Choroid plexus epithelial cell (primary cell): ENCODE measurements around the gene SOX6.

Experiments
- DNase-seq: peaks from one replicate; pipeline ENCODE4 v3.0.0-alpha.2; 2010; ENCODE audit warnings: low read depth
- H3K4me3 ChIP-seq: 2 replicates; pipeline ENCODE4 v1.5.1; 2011; ENCODE audit warnings: low read depth, mild to moderate bottlenecking, control low read depth, low read length, moderate library complexity
- CTCF ChIP-seq: conservative IDR thresholded peaks from 2 replicates; pipeline ENCODE4 v1.5.1; 2011; ENCODE audit warnings: low read depth, mild to moderate bottlenecking, control low read depth, inconsistent platforms, low read length, moderate library complexity

SOX6 gene

GRCh38 chr11:16059332-16059731 lies 297.0 kb downstream of the SOX6 start:
- H3K4me3 ChIP-seq: no peak overlapping the region
- TF ChIP-seq CTCF: no peak
- no peak for DNase-seq

- no peak for TF ChIP-seq CTCF
- no peak for DNase-seq
- no peak overlapping the region for H3K4me3 ChIP-seq
Measured at GRCh38 chr11:16058671-16059070, 297.7 kb downstream of the SOX6 start.

GRCh38 chr11:16052750-16053149 lies 303.6 kb downstream of the SOX6 start:
- H3K4me3 ChIP-seq: no peak overlapping the region
- no peak for DNase-seq
- TF ChIP-seq CTCF: no peak

- no peak for TF ChIP-seq CTCF
- no peak for DNase-seq
- no peak overlapping the region for H3K4me3 ChIP-seq
Measured at GRCh38 chr11:16049611-16050010, 306.7 kb downstream of the SOX6 start.

- no peak for TF ChIP-seq CTCF
- H3K4me3 ChIP-seq: no peak overlapping the region
- no peak for DNase-seq
Measured at GRCh38 chr11:16047073-16047472, 309.3 kb downstream of the SOX6 start.

- no peak for TF ChIP-seq CTCF
- H3K4me3 ChIP-seq: no peak overlapping the region
- no peak for DNase-seq
Measured at GRCh38 chr11:16043617-16044016, 312.7 kb downstream of the SOX6 start.

- no peak for DNase-seq
- no peak overlapping the region for H3K4me3 ChIP-seq
- TF ChIP-seq CTCF: no peak
Measured at GRCh38 chr11:16041207-16041606, 315.1 kb downstream of the SOX6 start.
